M059J (cell line): ENCODE data around the gene C14orf132. TPM values are rescaled to one million over a fixed set of nuclear protein-coding genes. Genes with fewer than 3 reads are reported as not detected.

ENCODE experiments used
- DNase-seq: peaks from one replicate; pipeline ENCODE4 v3.0.0-alpha.2; 2012; ENCODE audit warnings: low read depth
- total RNA-seq: library from RNA; depleted of rRNA; stranded (reverse); fragments of >200 nt; shearing (Covaris generic); gene quantifications from 2 replicates; pipeline ENCODE4 v1.2.3, GENCODE V29; 2014

C14orf132 gene
- total RNA-seq, 1 experiment from 2014 or later, result 2.0 TPM

GRCh38 chr14:96039633-96040311 lies 610 bp downstream of the C14orf132 start:
- peak; percentile 8 for DNase-seq

GRCh38 chr14:96040828-96041371 lies 1.7 kb downstream of the C14orf132 start:
- peak; percentile 10 for DNase-seq

- no peak for DNase-seq
These were observed 3.2 kb downstream of the C14orf132 start for GRCh38 chr14:96042248-96042930.

- no peak for DNase-seq
These were observed 7.5 kb downstream of the C14orf132 start for GRCh38 chr14:96046630-96047029.

- no peak for DNase-seq
These were observed 7.9 kb downstream of the C14orf132 start for GRCh38 chr14:96047101-96047500.

- no peak for DNase-seq
These were observed 10.8 kb downstream of the C14orf132 start for GRCh38 chr14:96049932-96050331.

GRCh38 chr14:96050482-96050881 lies 11.3 kb downstream of the C14orf132 start:
- no peak for DNase-seq

GRCh38 chr14:96051231-96051630 lies 12.1 kb downstream of the C14orf132 start:
- DNase-seq, result no peak

GRCh38 chr14:96051642-96052540 lies 12.7 kb downstream of the C14orf132 start:
- no peak for DNase-seq

- peak; percentile 46 for DNase-seq
These were observed 13.5 kb downstream of the C14orf132 start for GRCh38 chr14:96052541-96053247.

- no peak for DNase-seq
These were observed 14.1 kb downstream of the C14orf132 start for GRCh38 chr14:96053248-96053599.

- DNase-seq, result peak; percentile 89
These were observed 14.6 kb downstream of the C14orf132 start for GRCh38 chr14:96053600-96054381.

GRCh38 chr14:96054661-96055060 lies 15.5 kb downstream of the C14orf132 start:
- no peak for DNase-seq

- no peak for DNase-seq
These were observed 16.0 kb downstream of the C14orf132 start for GRCh38 chr14:96055065-96055752.

- no peak for DNase-seq
These were observed 16.8 kb downstream of the C14orf132 start for GRCh38 chr14:96055753-96056508.

- DNase-seq, result no peak
These were observed 17.6 kb downstream of the C14orf132 start for GRCh38 chr14:96056509-96057422.

- DNase-seq, result no peak
These were observed 18.6 kb downstream of the C14orf132 start for GRCh38 chr14:96057738-96058137.

GRCh38 chr14:96058576-96059200 lies 19.5 kb downstream of the C14orf132 start:
- no peak for DNase-seq
